Activated B cell treated with CpG ODN at 0.5 μM for 24 hours (primary cell): ENCODE measurements around the gene SSPN. TPM values are rescaled to one million over a fixed set of nuclear protein-coding genes. Genes with fewer than 3 reads are reported as not detected.
A peak's percentile ranks its signal among the peaks of the same experiment; 100 is the strongest.
"Not testable (repeated sequence)": the region's sequence is repeated elsewhere in the genome, so short reads cannot be mapped to it uniquely, and the experiment has no call there.

ENCODE experiments used
- ATAC-seq: fragments of 200-7000 bp; cut with Tn5 transposase; one replicate; pipeline ENCODE4 v1.10.0; 2021; ENCODE audit warnings: low read depth, mild to moderate bottlenecking, moderate library complexity
- CTCF ChIA-PET: fragments of 350-600 bp; sonication (Branson Sonifier 250); formaldehyde crosslinking; loops from one replicate; lab custom pipeline; 2021; ENCODE audit warnings: antibody characterized with exemption; lab: Charles Lee
- POLR2A ChIA-PET: fragments of 350-600 bp; sonication (Branson Sonifier 250); formaldehyde crosslinking; loops from one replicate; lab custom pipeline; 2021; ENCODE audit warnings: antibody characterized with exemption; lab: Charles Lee
- DNase-seq: peaks from one replicate; pipeline ENCODE4 v3.0.0; 2022
- H3K27ac Mint-ChIP-seq: one replicate; pipeline ENCODE4 v1.8.0; 2020; ENCODE audit warnings: mixed read lengths
- H3K27me3 Mint-ChIP-seq: one replicate; pipeline ENCODE4 v1.8.0; 2021; ENCODE audit warnings: mixed read lengths
- H3K36me3 Mint-ChIP-seq: one replicate; pipeline ENCODE4 v1.8.0; 2021; ENCODE audit warnings: low read depth, mixed read lengths
- H3K4me1 Mint-ChIP-seq: one replicate; pipeline ENCODE4 v1.8.0; 2021; ENCODE audit warnings: mixed read lengths
- H3K4me3 Mint-ChIP-seq: one replicate; pipeline ENCODE4 v1.8.0; 2020; ENCODE audit warnings: mild to moderate bottlenecking, mixed read lengths
- H3K9me3 Mint-ChIP-seq: one replicate; pipeline ENCODE4 v1.8.0; 2020; ENCODE audit warnings: mixed read lengths
- CTCF ChIP-seq: fragments of 200-600 bp; IDR thresholded peaks from one replicate; pipeline ENCODE4 v1.8.0; 2022; ENCODE audit warnings: antibody characterized with exemption, mild to moderate bottlenecking
- intact Hi-C: fragments of 100-400 bp; cut with micrococcal nuclease; formaldehyde crosslinking; loops from one replicate; pipeline ENCODE4 v1.15.1; 2024
- total RNA-seq: library from RNA; stranded (reverse); gene quantifications from 2 replicates; pipeline ENCODE4 v1.2.3, GENCODE V29; 2022

The SSPN gene
- total RNA-seq, 1 donor from 2014 or later = 3.0 TPM

- ChIA-PET CTCF (no interaction called here), POLR2A (interaction anchor here (1.4 kb wide), 1 partner anchor 104 kb away, joined by 3 read pairs; no protein-coding TSS in a partner anchor)
- no peaks in the 10 kb centered on the region for H3K9me3 Mint-ChIP-seq
- no peak for TF ChIP-seq CTCF
- peaks cover 12% of the 10 kb centered on the region for H3K4me1 Mint-ChIP-seq
- intact Hi-C loops = no loop called here
- H3K27ac Mint-ChIP-seq = no peak overlapping the region
- DNase-seq (no peak), ATAC-seq (no peak)
- H3K36me3 Mint-ChIP-seq = peaks cover 12% of the 10 kb centered on the region
- H3K4me3 Mint-ChIP-seq = peak overlapping the region; percentile 78
- H3K27me3 Mint-ChIP-seq = peaks cover 3% of the 10 kb centered on the region
These were observed 32.0 kb downstream of the SSPN start for GRCh38 chr12:26227361-26227745.

- Mint-ChIP-seq H3K9me3 (no peaks in the 10 kb centered on the region), H3K27ac (no peak overlapping the region), H3K4me3 (no peak overlapping the region), H3K27me3 (peaks cover 3% of the 10 kb centered on the region), H3K36me3 (peaks cover 8% of the 10 kb centered on the region), H3K4me1 (peaks cover 12% of the 10 kb centered on the region)
- no peak for TF ChIP-seq CTCF
- ATAC-seq = no peak
- no peak for DNase-seq
- intact Hi-C loops = no loop called here
- ChIA-PET CTCF (no interaction called here), POLR2A (no interaction called here)
These were observed 34.5 kb downstream of the SSPN start for GRCh38 chr12:26229910-26230309.

GRCh38 chr12:26231470-26231869 lies 36.1 kb downstream of the SSPN start:
- CTCF ChIA-PET = no interaction called here
- no peak for TF ChIP-seq CTCF
- peaks cover 8% of the 10 kb centered on the region for H3K36me3 Mint-ChIP-seq
- no peaks in the 10 kb centered on the region for H3K9me3 Mint-ChIP-seq
- intact Hi-C loops = no loop called here
- POLR2A ChIA-PET = interaction anchor here (0.6 kb wide), 1 partner anchor 18 kb away, joined by 7 read pairs; no protein-coding TSS in a partner anchor
- peaks cover 12% of the 10 kb centered on the region for H3K4me1 Mint-ChIP-seq
- DNase-seq (no peak), ATAC-seq (no peak)
- H3K4me3 Mint-ChIP-seq = no peak overlapping the region
- H3K27me3 Mint-ChIP-seq = no peaks in the 10 kb centered on the region
- no peak overlapping the region for H3K27ac Mint-ChIP-seq

GRCh38 chr12:26231921-26232320 lies 36.5 kb downstream of the SSPN start:
- intact Hi-C loops = no loop called here

GRCh38 chr12:26233631-26234030 lies 38.3 kb downstream of the SSPN start:
- DNase-seq (no peak), ATAC-seq (no peak)
- no peaks in the 10 kb centered on the region for H3K27me3 Mint-ChIP-seq
- H3K4me1 Mint-ChIP-seq = no peaks in the 10 kb centered on the region
- ChIA-PET POLR2A (no interaction called here), CTCF (no interaction called here)
- no peak for TF ChIP-seq CTCF
- intact Hi-C loops = no loop called here
- no peak overlapping the region for H3K27ac Mint-ChIP-seq
- no peak overlapping the region for H3K4me3 Mint-ChIP-seq
- H3K36me3 Mint-ChIP-seq = peaks cover 8% of the 10 kb centered on the region
- no peaks in the 10 kb centered on the region for H3K9me3 Mint-ChIP-seq

More at GRCh38 chr12:26231921-26232320, 36.5 kb downstream of the SSPN start:
- no peak for ATAC-seq
- peaks cover 7% of the 10 kb centered on the region for H3K4me1 Mint-ChIP-seq
- H3K4me3 Mint-ChIP-seq = no peak overlapping the region
- peaks cover 8% of the 10 kb centered on the region for H3K36me3 Mint-ChIP-seq
- no peaks in the 10 kb centered on the region for H3K27me3 Mint-ChIP-seq
- POLR2A ChIA-PET = no interaction called here
- no peak for TF ChIP-seq CTCF
- no peak for DNase-seq
- CTCF ChIA-PET = no interaction called here
- no peaks in the 10 kb centered on the region for H3K9me3 Mint-ChIP-seq
- H3K27ac Mint-ChIP-seq = no peak overlapping the region

GRCh38 chr12:26235465-26235864 lies 40.1 kb downstream of the SSPN start:
- ATAC-seq, CTCF ChIA-PET, H3K9me3 Mint-ChIP-seq, H3K27me3 Mint-ChIP-seq, H3K4me1 Mint-ChIP-seq, H3K36me3 Mint-ChIP-seq, H3K4me3 Mint-ChIP-seq, POLR2A ChIA-PET, DNase-seq, intact Hi-C loops, H3K27ac Mint-ChIP-seq: not testable (repeated sequence)
